Measurements from ENCODE around the gene BRSK1.

The BRSK1 gene

DNA sequence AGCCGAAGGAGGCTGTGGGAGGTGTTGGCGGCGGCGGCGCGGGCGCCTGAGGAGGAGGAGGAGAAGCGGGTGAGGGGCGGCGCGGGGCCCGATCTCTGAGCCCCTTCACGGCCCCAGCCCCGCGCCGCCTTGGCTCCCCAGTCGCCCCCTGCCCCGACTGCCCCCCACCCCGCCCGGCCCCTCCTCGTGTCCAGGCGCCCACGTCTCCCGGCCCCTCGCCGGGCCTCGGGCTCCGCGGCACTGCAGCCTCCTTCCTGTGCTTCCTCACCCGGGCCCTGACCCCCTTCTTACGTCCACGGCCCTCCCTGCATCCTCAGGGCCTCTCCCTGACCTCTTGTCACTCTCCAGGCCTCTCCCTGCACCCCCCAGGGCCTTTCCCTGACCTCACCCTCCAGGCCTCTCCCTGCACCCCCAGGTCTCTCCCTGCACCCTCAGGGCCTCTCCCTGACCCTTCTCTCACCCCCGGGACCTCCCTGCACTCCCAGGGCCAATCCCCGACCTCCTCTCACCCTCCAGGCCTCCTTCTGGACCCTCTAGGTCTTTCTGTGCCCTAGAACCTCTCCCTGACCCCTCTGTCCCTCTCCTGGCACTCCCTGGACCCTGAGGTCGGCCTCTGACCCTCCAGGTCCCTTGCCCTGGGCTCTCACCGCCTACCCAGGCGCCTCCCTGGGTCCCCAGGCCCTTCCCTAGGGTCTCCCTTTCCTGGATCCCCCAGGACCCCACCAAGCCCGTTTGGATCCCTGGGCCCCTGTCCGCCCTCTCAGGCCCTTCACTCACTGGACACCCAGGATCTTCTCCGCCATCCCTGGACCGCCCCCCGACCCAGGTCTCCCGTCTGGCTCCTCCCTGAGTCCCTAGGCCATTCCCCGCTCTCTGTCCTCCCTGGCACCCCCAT lies 56.3 kb downstream of the BRSK1 start:
- TF ChIP-seq, protein P1, sequence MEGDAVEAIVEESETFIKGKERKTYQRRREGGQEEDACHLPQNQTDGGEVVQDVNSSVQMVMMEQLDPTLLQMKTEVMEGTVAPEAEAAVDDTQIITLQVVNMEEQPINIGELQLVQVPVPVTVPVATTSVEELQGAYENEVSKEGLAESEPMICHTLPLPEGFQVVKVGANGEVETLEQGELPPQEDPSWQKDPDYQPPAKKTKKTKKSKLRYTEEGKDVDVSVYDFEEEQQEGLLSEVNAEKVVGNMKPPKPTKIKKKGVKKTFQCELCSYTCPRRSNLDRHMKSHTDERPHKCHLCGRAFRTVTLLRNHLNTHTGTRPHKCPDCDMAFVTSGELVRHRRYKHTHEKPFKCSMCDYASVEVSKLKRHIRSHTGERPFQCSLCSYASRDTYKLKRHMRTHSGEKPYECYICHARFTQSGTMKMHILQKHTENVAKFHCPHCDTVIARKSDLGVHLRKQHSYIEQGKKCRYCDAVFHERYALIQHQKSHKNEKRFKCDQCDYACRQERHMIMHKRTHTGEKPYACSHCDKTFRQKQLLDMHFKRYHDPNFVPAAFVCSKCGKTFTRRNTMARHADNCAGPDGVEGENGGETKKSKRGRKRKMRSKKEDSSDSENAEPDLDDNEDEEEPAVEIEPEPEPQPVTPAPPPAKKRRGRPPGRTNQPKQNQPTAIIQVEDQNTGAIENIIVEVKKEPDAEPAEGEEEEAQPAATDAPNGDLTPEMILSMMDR (conservative IDR thresholded peaks at IDR 0.05; ENCODE audit: control insufficient read depth, insufficient read depth, low read depth, low read length): no peak
- no peak for DNase-seq (ENCODE audit: low read depth)
- H3K4me3 ChIP-seq (ENCODE audit: control insufficient read depth, low read depth, low read length): peak overlapping the region; percentile 65

DNA sequence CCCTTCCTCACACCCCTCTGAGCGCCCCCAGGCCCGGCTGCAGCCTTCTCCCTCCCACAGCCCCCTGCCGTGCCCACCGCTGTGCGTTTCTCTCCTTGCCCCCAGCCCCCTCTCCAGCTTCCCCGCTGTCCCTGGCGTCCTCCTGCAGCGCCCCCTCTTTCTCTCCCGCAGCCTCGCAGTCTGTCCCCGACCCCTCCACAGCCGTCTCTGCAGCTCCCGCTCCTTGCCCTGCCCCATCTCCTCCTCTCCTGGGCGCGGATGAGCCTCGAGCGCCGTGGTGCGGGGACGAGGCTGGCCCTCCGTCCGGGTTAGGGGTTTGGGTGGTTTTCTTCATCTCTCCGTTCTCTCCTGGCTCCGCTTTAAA lies 57.0 kb downstream of the BRSK1 start:
- DNase-seq (ENCODE audit: low read depth): no peak
- TF ChIP-seq, protein P1 (conservative IDR thresholded peaks at IDR 0.05; ENCODE audit: control insufficient read depth, insufficient read depth, low read depth, low read length): no peak
- H3K4me3 ChIP-seq (ENCODE audit: control insufficient read depth, low read depth, low read length): peak overlapping the region; percentile 65

DNA sequence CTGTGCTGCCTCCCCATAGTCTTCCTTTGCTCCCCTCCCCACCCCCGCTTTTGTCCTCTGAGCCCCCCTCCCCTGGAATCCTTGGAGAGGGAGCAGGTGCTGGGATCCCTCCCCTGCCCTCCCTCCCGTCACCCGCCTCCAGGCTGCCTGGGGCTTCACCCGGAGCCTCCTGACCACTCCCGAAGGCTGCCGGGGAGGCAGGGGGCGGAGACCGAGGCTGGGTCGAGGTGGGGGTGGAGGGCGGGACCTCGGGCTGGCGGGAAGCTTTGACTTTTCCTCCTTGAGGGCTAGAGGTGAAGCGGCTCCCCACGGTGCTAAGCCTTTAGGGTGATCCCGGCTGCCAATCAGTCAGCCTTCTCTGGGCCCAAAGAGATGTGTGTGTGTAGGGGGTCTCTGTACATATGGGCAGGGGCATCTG lies 57.4 kb downstream of the BRSK1 start:
- H3K4me3 ChIP-seq (ENCODE audit: control insufficient read depth, low read depth, low read length): peak overlapping the region; percentile 65
- TF ChIP-seq, protein P1 (conservative IDR thresholded peaks at IDR 0.05; ENCODE audit: control insufficient read depth, insufficient read depth, low read depth, low read length): no peak
- peak; percentile 56 for DNase-seq (ENCODE audit: low read depth)

DNA sequence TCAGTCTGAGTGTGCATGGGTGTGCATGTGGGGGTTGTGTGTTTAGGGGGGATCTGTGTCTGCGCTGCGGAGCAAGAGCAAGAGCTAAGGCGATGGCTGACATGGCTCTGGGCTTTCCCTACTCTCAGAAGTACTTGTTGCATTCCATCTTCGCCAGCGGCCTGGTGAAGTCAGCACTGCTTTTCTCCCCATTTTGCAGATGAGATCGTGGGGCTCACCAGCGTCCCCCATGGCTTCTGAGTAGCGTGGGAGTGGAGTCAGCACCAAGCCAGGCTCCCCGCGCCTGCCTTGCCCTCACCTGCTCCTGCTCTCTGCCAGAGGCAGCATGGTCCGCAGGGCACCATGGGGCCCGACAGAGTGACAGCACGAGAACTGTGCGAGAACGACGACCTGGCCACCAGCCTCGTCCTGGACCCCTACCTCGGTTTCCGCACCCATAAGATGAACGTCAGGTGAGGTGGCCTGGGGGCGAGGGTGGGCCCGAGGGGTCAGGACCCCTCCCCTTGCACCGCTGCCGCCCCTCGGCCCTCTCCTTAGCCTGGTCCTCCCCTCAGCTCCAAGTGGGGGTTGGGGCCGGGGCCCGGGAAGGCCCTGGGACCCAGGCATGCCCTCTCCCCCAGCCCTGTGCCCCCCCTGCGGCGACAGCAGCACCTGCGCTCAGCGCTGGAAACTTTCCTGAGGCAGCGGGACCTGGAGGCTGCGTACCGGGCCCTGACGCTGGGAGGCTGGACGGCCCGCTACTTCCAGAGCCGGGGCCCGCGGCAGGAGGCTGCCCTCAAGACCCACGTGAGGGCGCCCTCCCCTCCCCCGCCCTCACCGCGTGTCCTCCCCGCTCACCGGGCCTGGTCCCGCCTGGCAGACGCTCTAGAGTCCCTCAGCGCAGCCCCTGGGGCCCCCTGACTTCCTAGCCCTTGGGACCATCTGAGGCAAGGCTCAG lies 58.1 kb downstream of the BRSK1 start:
- TF ChIP-seq, protein P1 (conservative IDR thresholded peaks at IDR 0.05; ENCODE audit: control insufficient read depth, insufficient read depth, low read depth, low read length): no peak
- peak overlapping the region; percentile 6 for H3K4me3 ChIP-seq (ENCODE audit: control insufficient read depth, low read depth, low read length)
- DNase-seq (ENCODE audit: low read depth): no peak

DNA sequence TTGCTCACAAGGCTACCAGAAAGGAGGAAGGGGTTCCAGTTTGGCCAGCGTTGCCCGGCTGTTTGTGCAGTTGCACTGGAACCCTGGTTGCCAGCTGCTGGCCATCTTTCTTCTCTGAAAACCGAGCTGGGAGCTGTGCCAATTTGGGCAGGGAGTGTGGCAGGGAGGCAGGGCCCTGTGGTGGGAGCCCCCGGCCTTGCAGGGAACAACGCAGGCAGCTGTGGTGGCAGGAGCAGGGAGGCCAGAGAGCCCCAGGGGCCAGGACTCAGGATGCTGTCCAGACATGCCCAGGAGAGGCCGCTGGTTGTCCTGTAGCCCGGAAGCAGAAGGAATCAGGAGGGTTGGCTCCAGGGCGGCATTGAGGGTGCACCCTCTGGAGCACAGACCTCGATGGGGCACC lies 60.6 kb downstream of the BRSK1 start:
- H3K4me3 ChIP-seq (ENCODE audit: control insufficient read depth, low read depth, low read length): no peak overlapping the region
- TF ChIP-seq, protein P1 (conservative IDR thresholded peaks at IDR 0.05; ENCODE audit: control insufficient read depth, insufficient read depth, low read depth, low read length): no peak
- DNase-seq (ENCODE audit: low read depth): no peak

DNA sequence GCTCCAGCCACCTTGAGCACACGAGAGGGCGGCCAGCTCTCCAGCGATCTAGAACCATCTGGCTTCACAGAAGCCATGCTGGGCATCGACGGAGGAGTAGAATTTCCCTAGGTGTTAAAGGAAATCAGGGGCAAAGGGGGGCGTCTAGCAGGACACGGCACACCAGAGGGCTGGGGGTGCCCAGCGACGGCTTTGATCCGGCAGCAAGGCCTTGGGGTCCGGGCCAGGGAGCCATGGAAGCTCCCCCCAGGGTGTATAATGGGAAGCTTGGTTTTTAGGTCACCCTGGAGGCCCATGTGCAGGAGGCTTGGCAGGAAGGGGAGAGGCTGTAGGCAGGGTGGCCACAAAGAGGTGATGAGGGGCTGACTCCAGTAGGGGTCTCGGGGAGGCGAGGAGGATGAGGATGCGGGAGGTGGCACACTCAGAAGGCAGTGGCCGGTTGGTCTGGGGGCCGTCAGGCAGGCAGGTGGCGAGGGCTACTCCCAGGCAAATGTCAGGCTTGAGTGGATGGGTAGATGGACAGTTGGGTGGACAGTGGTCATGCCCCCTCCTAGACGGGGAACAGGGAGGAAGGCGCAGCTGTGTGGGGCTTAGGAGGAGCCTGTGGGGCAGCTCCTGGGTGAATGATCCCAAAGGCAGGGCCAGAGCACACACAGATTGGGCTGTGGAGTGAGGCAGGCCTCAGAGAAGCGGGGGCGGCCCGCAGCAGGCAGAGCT lies 61.5 kb downstream of the BRSK1 start:
- no peak for DNase-seq (ENCODE audit: low read depth)
- TF ChIP-seq, protein P1 (conservative IDR thresholded peaks at IDR 0.05; ENCODE audit: control insufficient read depth, insufficient read depth, low read depth, low read length): no peak
- H3K4me3 ChIP-seq (ENCODE audit: control insufficient read depth, low read depth, low read length): no peak overlapping the region

All from fibroblast of mammary gland (primary cell).